Endothelial cell of umbilical vein (primary cell): ENCODE results near the gene RPGRIP1L. TPM values are rescaled to one million over a fixed set of nuclear protein-coding genes. Genes with fewer than 3 reads are reported as not detected.

Source experiments
- BruUV-seq: library from RNA; stranded (reverse); fragments of 400-500 nt; replicated peaks from 2 replicates; lab custom pipeline; 2021; lab: Mats Ljungman, UMichigan
- CTCF ChIA-PET: fragments of 300-600, 350-600 bp; sonication (Branson Sonifier 250); formaldehyde crosslinking; loops from one replicate; lab custom pipeline; 2021; ENCODE audit warnings: antibody characterized with exemption, inconsistent platforms; lab: Charles Lee
- POLR2A ChIA-PET: fragments of 300-600, 350-600 bp; sonication (Branson Sonifier 250); formaldehyde crosslinking; loops from one replicate; lab custom pipeline; 2021; ENCODE audit warnings: antibody characterized with exemption, inconsistent platforms; lab: Charles Lee
- DNase-seq: peaks from one replicate; pipeline ENCODE4 v3.0.0-alpha.2; 2011; ENCODE audit warnings: low read depth, low spot score
- FAIRE-seq: peaks from 2 replicates; lab custom pipeline; 2011; peaks lifted over from hg19 to GRCh38; lab: Jason Lieb, UNC
- H2AFZ ChIP-seq: 2 replicates; pipeline ENCODE4 v1.6.0; 2012; ENCODE audit warnings: low read depth, low read length, control low read depth, inconsistent platforms
- H3K27ac ChIP-seq: 2 replicates; pipeline ENCODE4 v1.5.1; 2011; ENCODE audit warnings: low read depth, mild to moderate bottlenecking, control low read depth, low read length, moderate library complexity; ENCODE audit not compliant: insufficient read depth
- H3K27me3 ChIP-seq, 2 experiments: 2 replicates each; pipeline versions ENCODE4 v1.6.0 to v1.6.1; 2011; ENCODE audit warnings: low read length in 2 of 2, mixed read lengths in 1 of 2; ENCODE audit not compliant: control insufficient read depth in 2 of 2, insufficient read depth in 2 of 2
- H3K36me3 ChIP-seq, 2 experiments: 2 replicates in 1 of 2; 3 replicates in 1 of 2; pipeline ENCODE4 v1.5.1; 2011; ENCODE audit warnings: low read length in 2 of 2, mild to moderate bottlenecking in 1 of 2, moderate library complexity in 1 of 2; ENCODE audit not compliant: control insufficient read depth in 2 of 2, insufficient read depth in 2 of 2; ENCODE audit errors: extremely low read depth in 1 of 2
- H3K4me1 ChIP-seq: 3 replicates; pipeline ENCODE4 v1.5.1; 2011; ENCODE audit warnings: mild to moderate bottlenecking, low read length; ENCODE audit not compliant: control insufficient read depth, insufficient read depth; ENCODE audit errors: extremely low read depth
- H3K4me2 ChIP-seq: 2 replicates; pipeline ENCODE4 v1.6.1; 2011; ENCODE audit warnings: low read length, control low read depth, mixed read lengths; ENCODE audit not compliant: insufficient read depth
- H3K4me3 ChIP-seq, 3 experiments: fragments of 200-600 bp in 1 of 3; sonication (generic), shearing (Covaris generic) in 1 of 3; replicated peaks in 1 of 3; 2 replicates each; pipeline ENCODE4 v1.5.1; 2011 to 2016; ENCODE audit warnings: control low read depth in 3 of 3, low read length in 3 of 3, mild to moderate bottlenecking in 2 of 3, inconsistent platforms in 1 of 3, low read depth in 1 of 3, moderate library complexity in 1 of 3; ENCODE audit not compliant: insufficient read depth in 1 of 3
- H3K79me2 ChIP-seq: 2 replicates; pipeline ENCODE4 v1.6.0; 2012; ENCODE audit warnings: low read length, inconsistent platforms; ENCODE audit not compliant: control insufficient read depth, insufficient read depth
- H3K9ac ChIP-seq: replicated peaks from 2 replicates; pipeline ENCODE3; 2011; ENCODE audit warnings: low read length, control low read depth; ENCODE audit not compliant: insufficient read depth; ENCODE audit errors: extremely low read depth
- H3K9me1 ChIP-seq: replicated peaks from 3 replicates; pipeline ENCODE4 v1.6.0; 2011; ENCODE audit warnings: mild to moderate bottlenecking, low read length; ENCODE audit not compliant: control insufficient read depth, insufficient read depth; ENCODE audit errors: extremely low read depth
- H3K9me3 ChIP-seq: replicated peaks from 2 replicates; pipeline ENCODE4 v1.5.1; 2012; ENCODE audit warnings: low read length, inconsistent platforms; ENCODE audit not compliant: control insufficient read depth, insufficient read depth
- H4K20me1 ChIP-seq: replicated peaks from 2 replicates; pipeline ENCODE3; 2011; ENCODE audit warnings: mild to moderate bottlenecking, low read length; ENCODE audit not compliant: control insufficient read depth, insufficient read depth; ENCODE audit errors: extremely low read depth
- EZH2 ChIP-seq: IDR thresholded peaks from 2 replicates; pipeline ENCODE4 v1.6.1; 2012; ENCODE audit warnings: borderline replicate concordance, low read depth, mild to moderate bottlenecking, moderate library complexity, low read length, inconsistent platforms; ENCODE audit not compliant: severe bottlenecking
- FOS ChIP-seq: IDR thresholded peaks from 2 replicates; pipeline ENCODE4 v1.6.1; 2011; ENCODE audit warnings: mild to moderate bottlenecking, low read length, moderate library complexity, borderline replicate concordance; ENCODE audit not compliant: insufficient read depth
- GATA2 ChIP-seq: IDR thresholded peaks from 2 replicates; pipeline ENCODE4 v1.7.0; 2011; ENCODE audit warnings: low read depth, mild to moderate bottlenecking, moderate library complexity, mixed read lengths, low read length; ENCODE audit not compliant: insufficient read length, insufficient read depth
- JUN ChIP-seq: IDR thresholded peaks from 2 replicates; pipeline ENCODE4 v1.6.1; 2011; ENCODE audit warnings: borderline replicate concordance, low read depth; ENCODE audit not compliant: insufficient read length, insufficient read depth
- MYC ChIP-seq: IDR thresholded peaks from one replicate; pipeline ENCODE4 v1.6.1; 2011; ENCODE audit warnings: mild to moderate bottlenecking, low read depth, low read length
- POLR2A ChIP-seq: IDR thresholded peaks from 2 replicates; pipeline ENCODE4 v1.6.1; 2012; ENCODE audit warnings: low read depth, mild to moderate bottlenecking, control low read depth, low read length
- POLR2AphosphoS5 ChIP-seq: IDR thresholded peaks from 2 replicates; pipeline ENCODE4 v1.6.1; 2012; ENCODE audit warnings: low read depth, mild to moderate bottlenecking, control low read depth, low read length, moderate library complexity; ENCODE audit not compliant: insufficient read depth
- dilution Hi-C: fragments of 300-500 bp; cut with MboI; formaldehyde crosslinking; loops from one replicate; pipeline ENCODE4 v1.15.0; 2019; ENCODE audit warnings: low sequenced_read_pairs; ENCODE audit not compliant: extremely low pct_ligation_motif_present
- intact Hi-C: fragments of 100-400 bp; cut with micrococcal nuclease; formaldehyde crosslinking; loops from one replicate; pipeline ENCODE4 v1.10.0; 2022
- polyA plus RNA-seq, 4 experiments: library from polyadenylated mRNA; depleted of rRNA in 3 of 4; stranded (reverse) in 3 of 4; unstranded in 1 of 4; fragments of >200 nt; gene quantifications; 2 replicates each; pipeline versions ENCODE4 v1.2.1 to v1.2.3, GENCODE V29; 2011 to 2012; ENCODE audit warnings: missing spikeins in 1 of 4
- total RNA-seq: library from RNA; stranded (reverse); gene quantifications from 2 replicates; pipeline ENCODE4 v1.2.3, GENCODE V29; 2021
- TF ChIP-seq, protein P1 (sequence below): IDR thresholded peaks from 2 replicates; pipeline ENCODE4 v1.6.1; 2011; ENCODE audit not compliant: insufficient read depth, insufficient read length
- TF ChIP-seq, protein P2 (sequence below), 2 donors: IDR thresholded peaks; 1 replicate in 1 of 2; 2 replicates in 1 of 2; pipeline ENCODE4 v1.5.1; 2011; ENCODE audit warnings: low read length in 2 of 2, mild to moderate bottlenecking in 2 of 2, moderate library complexity in 2 of 2, control low read depth in 1 of 2, inconsistent platforms in 1 of 2, low read depth in 1 of 2; ENCODE audit not compliant: insufficient read depth in 1 of 2; ENCODE audit errors: extremely low read depth in 1 of 2

RPGRIP1L gene
- total and polyA plus RNA-seq, 2 donors (not counting 3 experiments of a cell fraction or from before 2014, with no cell fraction given): 3.2 to 13.2 TPM

DNA sequence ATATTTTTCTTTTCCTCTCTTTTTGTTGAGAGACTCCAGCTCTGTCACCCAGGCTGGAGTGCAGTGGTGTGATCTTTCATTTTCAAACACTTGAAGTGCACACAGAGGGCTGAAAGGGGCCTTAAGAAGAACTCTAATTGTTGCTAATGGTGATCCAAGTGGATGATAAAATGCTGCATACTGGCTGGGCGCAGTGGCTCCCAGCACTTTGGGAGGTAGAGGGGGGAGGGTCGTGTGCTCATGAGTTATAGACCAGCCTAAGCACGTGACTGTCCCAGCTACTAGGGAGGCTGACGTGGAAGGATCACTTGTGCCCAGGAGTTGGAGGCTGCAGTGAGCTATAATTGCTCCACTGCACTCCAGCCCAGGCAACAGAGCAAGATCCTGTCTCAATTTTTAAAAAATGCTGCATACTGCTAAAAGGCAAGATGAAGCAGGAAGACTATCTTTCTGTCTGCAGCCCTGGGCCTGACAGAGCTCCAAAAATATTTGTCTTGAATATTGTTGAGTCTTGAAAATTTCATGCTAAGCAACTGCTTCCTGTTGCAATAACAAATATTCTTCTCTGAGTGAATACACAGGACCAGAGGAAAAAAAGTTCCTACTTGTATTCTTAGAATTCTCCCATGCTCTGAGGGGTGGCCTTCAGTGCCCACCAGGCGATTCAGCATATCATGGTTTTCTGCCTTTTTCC lies 137.0 kb downstream of the RPGRIP1L start:
- no TSS peak for BruUV-seq
- Histone ChIP-seq H3K4me1 (no peaks in the 10 kb centered on the region), H4K20me1 (no peaks in the 10 kb centered on the region), H2AFZ (no peak overlapping the region), H3K27me3 (no peaks in the 10 kb centered on the region), H3K27ac (no peak overlapping the region), H3K9ac (no peak overlapping the region), H3K9me1 (no peaks in the 10 kb centered on the region), H3K4me2 (no peak overlapping the region), H3K36me3 (no peaks in the 10 kb centered on the region), H3K9me3 (no peaks in the 10 kb centered on the region), H3K4me3 (no peak overlapping the region), H3K79me2 (no peaks in the 10 kb centered on the region)
- TF ChIP-seq FOS: no peak
- TF ChIP-seq, protein P1, sequence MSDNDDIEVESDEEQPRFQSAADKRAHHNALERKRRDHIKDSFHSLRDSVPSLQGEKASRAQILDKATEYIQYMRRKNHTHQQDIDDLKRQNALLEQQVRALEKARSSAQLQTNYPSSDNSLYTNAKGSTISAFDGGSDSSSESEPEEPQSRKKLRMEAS: no peak
- TF ChIP-seq MYC: no peak
- no peak for TF ChIP-seq GATA2
- TF ChIP-seq, protein P2, sequence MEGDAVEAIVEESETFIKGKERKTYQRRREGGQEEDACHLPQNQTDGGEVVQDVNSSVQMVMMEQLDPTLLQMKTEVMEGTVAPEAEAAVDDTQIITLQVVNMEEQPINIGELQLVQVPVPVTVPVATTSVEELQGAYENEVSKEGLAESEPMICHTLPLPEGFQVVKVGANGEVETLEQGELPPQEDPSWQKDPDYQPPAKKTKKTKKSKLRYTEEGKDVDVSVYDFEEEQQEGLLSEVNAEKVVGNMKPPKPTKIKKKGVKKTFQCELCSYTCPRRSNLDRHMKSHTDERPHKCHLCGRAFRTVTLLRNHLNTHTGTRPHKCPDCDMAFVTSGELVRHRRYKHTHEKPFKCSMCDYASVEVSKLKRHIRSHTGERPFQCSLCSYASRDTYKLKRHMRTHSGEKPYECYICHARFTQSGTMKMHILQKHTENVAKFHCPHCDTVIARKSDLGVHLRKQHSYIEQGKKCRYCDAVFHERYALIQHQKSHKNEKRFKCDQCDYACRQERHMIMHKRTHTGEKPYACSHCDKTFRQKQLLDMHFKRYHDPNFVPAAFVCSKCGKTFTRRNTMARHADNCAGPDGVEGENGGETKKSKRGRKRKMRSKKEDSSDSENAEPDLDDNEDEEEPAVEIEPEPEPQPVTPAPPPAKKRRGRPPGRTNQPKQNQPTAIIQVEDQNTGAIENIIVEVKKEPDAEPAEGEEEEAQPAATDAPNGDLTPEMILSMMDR (IDR thresholded peaks at IDR 0.05; ENCODE audit: extremely low read depth in 1 of 2, insufficient read depth in 1 of 2, low read depth in 1 of 2, low read length in 2 of 2): no peak
- TF ChIP-seq EZH2: no peak
- no peak for TF ChIP-seq JUN
- no peak for TF ChIP-seq POLR2A
- TF ChIP-seq POLR2AphosphoS5: no peak
- DNase-seq (no peak), FAIRE-seq (no peak)
- ChIA-PET CTCF (no interaction called here), POLR2A (no interaction called here)
- dilution Hi-C loops: no loop called here
- intact Hi-C loops: no loop called here
